HL-60 (cell line): ENCODE measurements around the gene RAB6C.
A peak's percentile ranks its signal among the peaks of the same experiment; 100 is the strongest.
"Not testable (repeated sequence)": the region's sequence is repeated elsewhere in the genome, so short reads cannot be mapped to it uniquely, and the experiment has no call there.

Experiments used
- DNase-seq, 2 experiments: peaks; one replicate each; pipeline ENCODE4 v3.0.0-alpha.2; 2010 to 2020; ENCODE audit warnings: low read depth in 1 of 2, low spot score in 1 of 2
- H3K27ac ChIP-seq: fragments of 250-450 bp; sonication (Bioruptor Pico); replicated peaks from 2 replicates; pipeline ENCODE4 v1.5.1; 2020; ENCODE audit warnings: mild to moderate bottlenecking, moderate library complexity
- H3K27me3 ChIP-seq: fragments of 250-450 bp; sonication (Bioruptor Pico); 2 replicates; pipeline ENCODE4 v1.5.1; 2021; ENCODE audit warnings: mild to moderate bottlenecking, moderate library complexity; ENCODE audit not compliant: insufficient read depth, poor library complexity, severe bottlenecking
- H3K4me3 ChIP-seq: replicated peaks from 2 replicates; pipeline ENCODE4 v1.5.1; 2011; ENCODE audit warnings: mild to moderate bottlenecking, control low read depth, low read length; ENCODE audit not compliant: insufficient read depth
- GABPA ChIP-seq: IDR thresholded peaks from 2 replicates; pipeline ENCODE4 v1.6.1; 2012; ENCODE audit warnings: low read depth
- POLR2AphosphoS5 ChIP-seq: IDR thresholded peaks from 2 replicates; pipeline ENCODE4 v1.6.1; 2012; ENCODE audit warnings: low read depth
- SPI1 ChIP-seq: IDR thresholded peaks from 2 replicates; pipeline ENCODE4 v1.6.1; 2012; ENCODE audit warnings: low read depth, mild to moderate bottlenecking, borderline replicate concordance
- TF ChIP-seq, protein P1 (sequence below): IDR thresholded peaks from 2 replicates; pipeline ENCODE4 v1.6.1; 2012; ENCODE audit warnings: low read depth; ENCODE audit not compliant: insufficient replicate concordance
- TF ChIP-seq, protein P2 (sequence below): IDR thresholded peaks from one replicate; pipeline ENCODE4 v1.5.1; 2011; ENCODE audit warnings: low read length, control low read depth, inconsistent platforms; ENCODE audit not compliant: insufficient read depth

Gene RAB6C

GRCh38 chr2:129936334-129936934 lies 43.0 kb upstream of the RAB6C start:
- peaks cover 9% of the 10 kb centered on the region for H3K27me3 ChIP-seq
- DNase-seq = peak; percentile 1 to 48
- TF ChIP-seq GABPA (no peak), SPI1 (no peak)
- TF ChIP-seq, protein P1, sequence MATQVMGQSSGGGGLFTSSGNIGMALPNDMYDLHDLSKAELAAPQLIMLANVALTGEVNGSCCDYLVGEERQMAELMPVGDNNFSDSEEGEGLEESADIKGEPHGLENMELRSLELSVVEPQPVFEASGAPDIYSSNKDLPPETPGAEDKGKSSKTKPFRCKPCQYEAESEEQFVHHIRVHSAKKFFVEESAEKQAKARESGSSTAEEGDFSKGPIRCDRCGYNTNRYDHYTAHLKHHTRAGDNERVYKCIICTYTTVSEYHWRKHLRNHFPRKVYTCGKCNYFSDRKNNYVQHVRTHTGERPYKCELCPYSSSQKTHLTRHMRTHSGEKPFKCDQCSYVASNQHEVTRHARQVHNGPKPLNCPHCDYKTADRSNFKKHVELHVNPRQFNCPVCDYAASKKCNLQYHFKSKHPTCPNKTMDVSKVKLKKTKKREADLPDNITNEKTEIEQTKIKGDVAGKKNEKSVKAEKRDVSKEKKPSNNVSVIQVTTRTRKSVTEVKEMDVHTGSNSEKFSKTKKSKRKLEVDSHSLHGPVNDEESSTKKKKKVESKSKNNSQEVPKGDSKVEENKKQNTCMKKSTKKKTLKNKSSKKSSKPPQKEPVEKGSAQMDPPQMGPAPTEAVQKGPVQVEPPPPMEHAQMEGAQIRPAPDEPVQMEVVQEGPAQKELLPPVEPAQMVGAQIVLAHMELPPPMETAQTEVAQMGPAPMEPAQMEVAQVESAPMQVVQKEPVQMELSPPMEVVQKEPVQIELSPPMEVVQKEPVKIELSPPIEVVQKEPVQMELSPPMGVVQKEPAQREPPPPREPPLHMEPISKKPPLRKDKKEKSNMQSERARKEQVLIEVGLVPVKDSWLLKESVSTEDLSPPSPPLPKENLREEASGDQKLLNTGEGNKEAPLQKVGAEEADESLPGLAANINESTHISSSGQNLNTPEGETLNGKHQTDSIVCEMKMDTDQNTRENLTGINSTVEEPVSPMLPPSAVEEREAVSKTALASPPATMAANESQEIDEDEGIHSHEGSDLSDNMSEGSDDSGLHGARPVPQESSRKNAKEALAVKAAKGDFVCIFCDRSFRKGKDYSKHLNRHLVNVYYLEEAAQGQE = no peak
- H3K4me3 ChIP-seq = no peak overlapping the region
- H3K27ac ChIP-seq = no peak overlapping the region

DNA sequence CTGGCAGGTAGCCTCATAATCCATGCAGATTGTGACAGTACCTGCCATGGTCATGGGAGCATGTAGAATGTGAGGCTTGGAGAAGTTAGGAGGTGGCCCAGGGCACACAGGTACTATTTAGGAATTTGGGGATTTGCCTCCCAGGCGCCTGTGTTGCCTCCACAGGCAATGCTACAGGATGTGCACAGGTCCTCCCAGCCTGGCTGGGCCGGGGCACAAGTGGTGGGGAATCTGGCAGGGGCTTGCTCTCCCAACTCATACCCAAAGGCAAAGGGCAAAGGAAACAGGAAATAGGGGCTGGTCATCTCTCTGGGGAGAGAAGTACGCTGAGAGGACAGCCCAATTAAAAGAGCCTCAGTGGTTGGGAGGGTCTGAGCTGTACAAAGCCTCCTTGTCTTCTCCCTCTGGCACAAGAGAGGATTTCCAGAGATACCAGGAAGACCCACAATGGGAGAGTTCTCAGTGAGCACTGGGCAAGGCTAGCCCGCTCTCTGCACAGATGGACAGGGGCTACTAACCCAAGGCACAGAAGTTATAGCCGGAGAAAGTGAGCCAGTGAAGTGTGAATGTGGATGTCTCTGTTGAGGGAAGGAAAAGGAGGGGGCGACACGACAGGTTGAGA lies 40.5 kb upstream of the RAB6C start:
- not testable (repeated sequence) for DNase-seq, H3K4me3 ChIP-seq, H3K27ac ChIP-seq, H3K27me3 ChIP-seq

DNA sequence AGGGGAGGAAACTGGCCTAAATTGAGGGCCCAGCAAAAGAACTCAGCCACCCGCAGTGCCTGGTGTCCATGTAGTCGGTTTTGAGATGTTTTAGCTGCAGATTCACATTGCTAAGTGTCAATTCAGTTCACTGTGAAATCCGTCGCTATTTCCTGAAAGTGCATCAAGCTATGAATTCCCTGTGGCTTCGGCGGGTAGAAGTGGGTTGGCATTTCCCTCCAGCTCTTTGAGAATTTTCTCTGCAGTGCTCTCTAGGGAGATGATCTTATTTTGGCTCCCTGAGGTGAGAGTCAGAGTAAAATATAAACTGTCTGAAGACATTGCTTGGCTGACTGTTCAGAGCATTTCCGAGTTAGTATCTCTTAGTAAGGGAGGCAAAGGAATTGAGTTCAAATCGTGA lies 36.0 kb upstream of the RAB6C start:
- not testable (repeated sequence) for H3K27me3 ChIP-seq, H3K27ac ChIP-seq, DNase-seq, H3K4me3 ChIP-seq

DNA sequence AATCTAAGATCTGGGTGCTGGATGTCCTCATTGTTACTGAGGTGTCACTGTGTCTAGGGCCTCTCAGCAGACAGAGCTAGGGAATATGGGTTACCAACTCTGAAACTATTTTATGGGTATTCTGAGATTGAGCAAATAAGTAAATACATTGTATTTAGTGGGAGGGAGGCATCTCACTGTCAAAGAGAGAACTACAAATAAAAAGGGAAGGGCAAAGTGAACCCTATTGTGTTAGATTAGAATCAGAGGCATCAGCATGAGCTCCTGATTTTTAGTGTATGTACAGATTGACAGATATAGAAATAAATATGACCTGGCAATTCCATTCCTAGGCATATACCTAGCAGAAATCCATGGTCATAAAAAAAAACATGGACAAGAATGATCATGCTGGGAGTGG lies 33.9 kb upstream of the RAB6C start:
- no peak for DNase-seq
- no peak for TF ChIP-seq SPI1
- TF ChIP-seq, protein P2, sequence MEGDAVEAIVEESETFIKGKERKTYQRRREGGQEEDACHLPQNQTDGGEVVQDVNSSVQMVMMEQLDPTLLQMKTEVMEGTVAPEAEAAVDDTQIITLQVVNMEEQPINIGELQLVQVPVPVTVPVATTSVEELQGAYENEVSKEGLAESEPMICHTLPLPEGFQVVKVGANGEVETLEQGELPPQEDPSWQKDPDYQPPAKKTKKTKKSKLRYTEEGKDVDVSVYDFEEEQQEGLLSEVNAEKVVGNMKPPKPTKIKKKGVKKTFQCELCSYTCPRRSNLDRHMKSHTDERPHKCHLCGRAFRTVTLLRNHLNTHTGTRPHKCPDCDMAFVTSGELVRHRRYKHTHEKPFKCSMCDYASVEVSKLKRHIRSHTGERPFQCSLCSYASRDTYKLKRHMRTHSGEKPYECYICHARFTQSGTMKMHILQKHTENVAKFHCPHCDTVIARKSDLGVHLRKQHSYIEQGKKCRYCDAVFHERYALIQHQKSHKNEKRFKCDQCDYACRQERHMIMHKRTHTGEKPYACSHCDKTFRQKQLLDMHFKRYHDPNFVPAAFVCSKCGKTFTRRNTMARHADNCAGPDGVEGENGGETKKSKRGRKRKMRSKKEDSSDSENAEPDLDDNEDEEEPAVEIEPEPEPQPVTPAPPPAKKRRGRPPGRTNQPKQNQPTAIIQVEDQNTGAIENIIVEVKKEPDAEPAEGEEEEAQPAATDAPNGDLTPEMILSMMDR = no peak
- TF ChIP-seq POLR2AphosphoS5 = no peak
- TF ChIP-seq, protein P1 = no peak
- no peak for TF ChIP-seq GABPA

DNA sequence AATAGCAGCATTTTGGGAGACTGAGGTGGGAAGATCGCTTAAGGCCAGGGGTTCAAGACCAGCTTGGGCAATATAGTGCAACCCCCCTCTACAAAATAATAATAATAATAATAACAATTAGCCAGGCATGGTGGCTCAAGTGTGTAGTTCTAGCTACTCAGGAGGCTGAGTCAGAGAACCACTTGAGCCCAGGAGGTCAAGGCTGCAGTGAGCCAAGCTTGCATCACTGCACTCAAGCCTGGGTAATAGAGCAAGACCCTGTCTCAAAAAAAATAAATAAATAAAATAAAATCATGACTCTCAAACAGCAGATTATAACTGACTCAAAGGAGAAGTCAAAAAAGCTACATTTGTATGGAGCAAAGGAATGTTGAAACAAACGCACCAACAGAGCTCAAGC lies 31.8 kb upstream of the RAB6C start:
- DNase-seq, H3K4me3 ChIP-seq, H3K27ac ChIP-seq, H3K27me3 ChIP-seq: not testable (repeated sequence)

More for the DNA sequence above, 33.9 kb upstream of the RAB6C start:
- Histone ChIP-seq H3K27me3 (no peaks in the 10 kb centered on the region), H3K27ac (no peak overlapping the region), H3K4me3 (no peak overlapping the region)

DNA sequence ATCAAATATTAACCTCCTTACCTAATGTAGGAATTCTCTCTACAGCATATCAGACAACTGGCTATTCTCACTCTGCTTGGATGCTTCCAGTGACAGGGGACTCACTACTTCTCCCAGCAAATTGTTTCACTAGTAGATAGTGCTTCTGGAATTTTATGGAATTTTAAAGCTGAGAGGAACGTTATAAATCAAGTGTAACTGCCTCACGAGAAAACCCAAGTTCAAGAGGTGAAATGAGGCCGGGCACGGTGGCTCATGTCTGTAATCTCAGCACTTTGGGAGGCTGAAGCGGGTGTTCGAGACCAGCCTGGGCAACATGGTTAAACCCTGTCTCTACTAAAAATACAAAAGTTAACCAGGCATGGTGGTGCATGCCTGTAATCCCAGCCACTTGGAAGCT lies 23.3 kb upstream of the RAB6C start:
- H3K27ac ChIP-seq, DNase-seq, H3K27me3 ChIP-seq, H3K4me3 ChIP-seq: not testable (repeated sequence)
